ENCODE measurements around the gene ESCO1. TPM values are rescaled to one million over a fixed set of nuclear protein-coding genes. Genes with fewer than 3 reads are reported as not detected.

ESCO1 gene
- total and polyA plus RNA-seq, 2 of the 4 experiments (the other 2 are of a cell fraction) = 3.1 to 4.5 TPM

DNA sequence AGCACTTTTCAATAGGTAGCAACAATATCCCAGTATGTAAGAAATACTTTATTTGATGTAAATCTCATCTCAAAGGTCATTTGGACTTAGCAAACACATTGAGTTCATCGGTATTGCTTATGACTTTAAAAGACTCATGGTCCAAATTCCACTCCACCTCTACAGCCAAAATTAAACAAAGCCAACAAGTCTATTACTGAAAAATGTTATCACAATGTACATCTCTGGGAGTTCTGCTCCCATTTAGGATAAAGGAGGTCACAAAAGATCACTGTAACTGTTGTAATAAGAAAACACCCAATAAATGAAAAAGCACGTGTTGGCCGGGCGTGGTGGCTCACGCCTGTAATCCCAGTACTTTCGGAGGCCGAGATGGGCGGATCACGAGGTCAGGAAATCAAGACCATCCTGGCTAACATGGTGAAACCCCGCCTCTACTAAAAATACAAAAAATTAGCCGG is 50.0 kb downstream of the ESCO1 start:
- Histone ChIP-seq H4K8ac (ENCODE audit: low read depth in 2 of 2, low read length in 2 of 2) (no peak overlapping the region), H3K18ac (ENCODE audit: low read depth, low read length) (no peak overlapping the region), H3K27me3 (ENCODE audit: control insufficient read depth, insufficient read depth, low read length) (no peaks in the 10 kb centered on the region), H2AK9ac (replicated peaks; ENCODE audit: low read depth, low read length, poor library complexity) (no peak overlapping the region), H3K79me1 (ENCODE audit: low read depth in 1 of 2, low read length in 2 of 2) (peaks cover 0 to 9% of the 10 kb centered on the region in 2 experiments; a peak in 2 of 4 replicates), H4K91ac (ENCODE audit: insufficient read depth, low read depth, low read length) (no peak overlapping the region), H3K27ac (ENCODE audit: insufficient read depth, low read length) (no peak overlapping the region), H3K4me1 (ENCODE audit: control insufficient read depth, insufficient read depth, low read length) (no peaks in the 10 kb centered on the region), H3K4ac (ENCODE audit: low read depth, low read length) (no peak overlapping the region), H3K9me1 (ENCODE audit: insufficient read depth, low read length) (0 out of 2 replicates have a peak, but pooled peaks cover 3% of the 10 kb centered on the region), H2BK15ac (ENCODE audit: low read depth, low read length) (no peak overlapping the region), H3K23ac (ENCODE audit: low read depth, low read length) (no peak overlapping the region), H3K4me2 (ENCODE audit: low read depth, low read length) (no peak overlapping the region), H3K9me3 (ENCODE audit: control insufficient read depth, insufficient read depth, low read length) (no peaks in the 10 kb centered on the region), H3K56ac (ENCODE audit: extremely low read depth, insufficient read depth, low read length) (no peak overlapping the region), H2AFZ (replicated peaks; ENCODE audit: low read length, poor library complexity) (no peak overlapping the region), H2BK5ac (ENCODE audit: low read depth, low read length, poor library complexity, severe bottlenecking) (no peak overlapping the region), H4K20me1 (ENCODE audit: insufficient read depth, low read length) (no peaks in the 10 kb centered on the region; the same call in 1 of the 2 replicates), H4K5ac (ENCODE audit: low read depth, low read length) (no peak overlapping the region), H3K36me3 (ENCODE audit: control insufficient read depth, insufficient read depth, low read length) (peaks cover 17% of the 10 kb centered on the region), H3K9ac (ENCODE audit: low read depth, low read length) (no peak overlapping the region), H2AK5ac (ENCODE audit: low read depth, low read length) (no peak overlapping the region), H3K4me3 (ENCODE audit: insufficient read depth, low read depth, low read length) (no peak overlapping the region), H3K14ac (replicated peaks; ENCODE audit: low read depth, low read length) (no peak overlapping the region), H2BK20ac (ENCODE audit: low read depth, low read length) (no peak overlapping the region), H2BK120ac (ENCODE audit: low read depth, low read length) (no peak overlapping the region)
- dilution Hi-C loops (cut with HindIII; ENCODE audit: low sequenced_read_pairs, unreplicated experiment) = no loop called here
- intact Hi-C loops (cut with micrococcal nuclease) = no loop called here
- POLR2A ChIA-PET (ENCODE audit: unreplicated experiment) = no interaction called here
- BruUV-seq (replicated peaks) = no TSS peak
- ATAC-seq (ENCODE audit: low read depth) (no peak), DNase-seq (no peak)
- no CpG with 5 or more reads among the region's 11 CpGs for WGBS, 2 experiments (ENCODE audit: extremely low coverage in 2 of 2, insufficient read length in 1 of 2)
- CTCF ChIA-PET = no interaction called here
- no peak for TF ChIP-seq CEBPB (IDR thresholded peaks at IDR 0.05; ENCODE audit: low read depth, low read length)
- in situ Hi-C loops (cut with MboI; ENCODE audit: low sequenced_read_pairs) = no loop called here

Measured in IMR-90 (cell line).